SHP77 treated with DMSO at 0.1 percent for 48 hours (cell line): ENCODE results near the gene MPDU1.

Experiments used
- DNase-seq: peaks from one replicate; lab custom pipeline; 2025; lab: John Stamatoyannopoulos, UW

The MPDU1 gene

DNA sequence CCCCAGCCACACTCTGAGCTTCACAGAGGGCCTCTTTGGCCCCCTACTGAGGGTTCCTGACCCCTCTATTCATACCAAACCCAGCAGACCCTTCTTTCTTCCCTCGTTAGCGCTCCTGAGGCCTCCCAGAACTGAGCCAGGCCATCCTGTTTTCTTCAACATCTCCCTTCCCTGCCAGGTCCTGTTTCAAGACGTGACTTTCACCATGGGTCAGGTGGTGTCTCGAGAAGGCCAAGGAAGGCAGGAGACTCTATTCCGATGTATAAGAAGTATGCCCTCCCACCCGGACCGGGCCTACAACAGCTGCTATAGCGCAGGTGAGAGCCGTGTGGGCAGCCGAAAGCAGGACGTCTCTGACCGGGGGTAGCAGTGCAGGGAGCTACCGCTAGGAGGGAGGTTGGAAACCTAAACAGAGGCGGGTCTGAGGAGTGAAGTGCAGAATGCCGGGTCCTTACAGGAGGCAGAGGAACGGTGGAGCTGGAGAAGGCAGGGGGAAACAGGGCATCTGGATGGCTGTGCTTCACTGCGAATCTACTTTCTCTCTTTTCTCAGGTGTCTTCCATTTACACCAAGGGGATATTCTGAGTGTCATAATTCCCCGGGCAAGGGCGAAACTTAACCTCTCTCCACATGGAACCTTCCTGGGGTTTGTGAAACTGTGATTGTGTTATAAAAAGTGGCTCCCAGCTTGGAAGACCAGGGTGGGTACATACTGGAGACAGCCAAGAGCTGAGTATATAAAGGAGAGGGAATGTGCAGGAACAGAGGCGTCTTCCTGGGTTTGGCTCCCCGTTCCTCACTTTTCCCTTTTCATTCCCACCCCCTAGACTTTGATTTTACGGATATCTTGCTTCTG, 23.3 kb upstream of the MPDU1 start:
- DNase-seq = peak; percentile 77

GRCh38 chr17:7561028-7561575, 22.6 kb upstream of the MPDU1 start:
- peak; percentile 90 for DNase-seq

DNA sequence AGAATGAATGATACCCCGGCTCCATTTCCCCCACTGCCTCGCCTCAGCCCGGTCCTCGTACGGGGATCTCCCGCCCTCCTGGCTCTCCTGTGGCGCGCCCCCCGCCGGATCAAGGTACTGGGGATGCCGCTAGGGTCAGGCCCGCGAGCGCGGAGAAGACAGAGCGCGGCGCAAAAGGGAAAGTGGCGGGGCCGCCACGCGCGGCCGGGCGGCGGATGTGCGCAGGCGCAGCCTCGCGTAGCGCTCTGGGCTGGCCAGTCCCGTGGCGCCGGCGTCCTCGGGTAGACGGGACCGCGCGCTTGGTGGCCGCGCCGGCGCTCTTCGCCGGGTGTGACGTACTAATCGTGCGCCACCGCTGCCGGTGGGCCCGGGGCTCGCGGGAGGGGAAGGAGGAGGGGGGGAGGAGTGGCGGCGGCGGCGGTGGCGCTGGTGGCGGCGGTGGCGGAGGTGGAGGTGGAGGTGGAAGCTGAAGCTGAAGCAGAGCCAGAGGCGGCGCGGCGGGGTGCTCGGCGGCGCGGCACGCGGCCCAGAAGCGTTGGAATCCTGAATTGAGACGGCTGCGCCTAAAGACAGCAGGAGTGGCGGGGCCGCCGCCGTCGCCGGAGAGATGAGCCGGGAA, 22.0 kb upstream of the MPDU1 start, which contains the start of gene SENP3:
SENP3 (plus strand) TSS at position 331 of the 619 bp plus-strand sequence. CDS start 1,158 bp downstream, outside the sequence.
- DNase-seq = peak; percentile 76

DNA sequence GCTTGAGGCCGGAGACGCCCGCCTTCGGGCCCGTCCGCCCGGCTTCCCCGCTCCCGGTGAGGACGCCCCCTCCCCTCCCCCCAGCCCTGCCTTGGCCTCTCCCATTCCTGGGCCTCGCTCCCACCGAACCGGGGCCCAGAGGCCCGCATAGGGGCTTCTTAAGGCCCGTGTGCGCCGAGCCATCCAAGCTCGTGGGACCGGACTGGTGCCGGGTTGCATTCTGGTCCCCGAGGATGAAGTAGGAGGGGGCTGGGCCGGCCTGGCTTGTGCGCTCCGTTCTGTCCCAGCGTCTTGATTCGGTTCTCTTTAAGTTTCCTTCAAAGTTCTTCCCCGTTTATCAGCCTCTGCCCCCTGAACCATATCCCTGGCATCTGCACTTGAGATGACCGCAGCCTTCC, 21.4 kb upstream of the MPDU1 start:
- DNase-seq = no peak

GRCh38 chr17:7563115-7563869, 20.4 kb upstream of the MPDU1 start:
- no peak for DNase-seq

DNA sequence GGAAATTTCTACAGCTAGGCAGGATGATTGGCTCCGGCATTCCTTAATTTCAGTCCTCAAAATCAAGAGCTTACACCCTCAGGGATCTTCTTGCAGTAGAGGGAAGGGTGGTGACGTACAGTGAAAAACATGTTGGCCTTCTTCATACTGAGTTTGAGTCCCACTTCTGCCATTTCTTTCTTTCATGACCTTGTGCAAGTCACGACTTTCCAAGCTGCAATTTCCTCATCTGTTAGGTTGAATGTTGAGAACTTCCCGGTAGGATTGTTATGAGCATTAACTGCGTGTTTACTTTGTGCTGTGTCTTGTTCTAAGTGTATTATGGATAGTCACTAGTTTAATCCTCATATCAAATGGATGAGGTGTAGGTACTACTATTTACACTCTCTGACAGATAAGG, 14.1 kb upstream of the MPDU1 start:
- DNase-seq = no peak

DNA sequence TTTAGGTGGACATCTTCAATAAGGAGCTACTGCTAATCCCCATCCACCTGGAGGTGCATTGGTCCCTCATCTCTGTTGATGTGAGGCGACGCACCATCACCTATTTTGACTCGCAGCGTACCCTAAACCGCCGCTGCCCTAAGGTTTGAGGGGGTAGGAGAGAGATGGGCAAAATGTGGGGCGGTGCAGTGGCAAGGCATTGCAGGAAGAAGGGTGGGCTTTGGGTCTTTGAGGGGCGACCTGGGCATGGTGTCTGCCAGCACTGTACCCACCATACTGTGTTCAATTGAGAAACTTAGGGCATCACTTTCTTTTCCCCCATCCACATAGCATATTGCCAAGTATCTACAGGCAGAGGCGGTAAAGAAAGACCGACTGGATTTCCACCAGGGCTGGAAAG, 13.3 kb upstream of the MPDU1 start:
- no peak for DNase-seq

- DNase-seq = no peak
Measured at GRCh38 chr17:7572338-7572587, 11.4 kb upstream of the MPDU1 start.

DNA sequence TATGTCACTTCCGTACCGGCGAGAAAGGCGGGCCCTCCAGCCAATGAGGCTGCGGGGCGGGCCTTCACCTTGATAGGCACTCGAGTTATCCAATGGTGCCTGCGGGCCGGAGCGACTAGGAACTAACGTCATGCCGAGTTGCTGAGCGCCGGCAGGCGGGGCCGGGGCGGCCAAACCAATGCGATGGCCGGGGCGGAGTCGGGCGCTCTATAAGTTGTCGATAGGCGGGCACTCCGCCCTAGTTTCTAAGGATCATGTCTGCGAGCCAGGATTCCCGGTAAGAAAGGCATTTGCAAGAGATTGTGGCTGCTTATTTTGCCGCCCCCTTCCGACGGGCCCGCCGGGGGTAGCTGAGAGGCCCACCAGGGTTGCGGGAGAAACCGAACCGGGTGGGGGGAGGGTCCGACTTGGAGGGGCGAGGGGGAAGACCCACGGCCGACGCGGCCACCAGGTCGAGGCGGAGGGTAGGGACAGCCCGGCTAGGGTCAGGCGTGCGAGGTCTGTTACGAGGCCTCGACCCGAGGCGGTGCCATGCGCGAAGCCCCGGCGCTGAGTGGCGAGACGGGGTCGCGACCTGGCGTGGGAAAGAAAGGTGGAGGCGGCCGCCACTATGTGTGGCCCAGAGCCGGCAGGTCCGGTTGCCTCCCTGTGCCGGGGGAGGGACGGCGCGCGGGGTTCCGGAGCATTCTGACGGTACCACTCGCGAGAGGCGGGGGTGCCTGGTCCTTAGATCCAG, 10.9 kb upstream of the MPDU1 start:
- peak; percentile 99 for DNase-seq

GRCh38 chr17:7573324-7574080, 10.2 kb upstream of the MPDU1 start:
- peak; percentile 47 for DNase-seq

DNA sequence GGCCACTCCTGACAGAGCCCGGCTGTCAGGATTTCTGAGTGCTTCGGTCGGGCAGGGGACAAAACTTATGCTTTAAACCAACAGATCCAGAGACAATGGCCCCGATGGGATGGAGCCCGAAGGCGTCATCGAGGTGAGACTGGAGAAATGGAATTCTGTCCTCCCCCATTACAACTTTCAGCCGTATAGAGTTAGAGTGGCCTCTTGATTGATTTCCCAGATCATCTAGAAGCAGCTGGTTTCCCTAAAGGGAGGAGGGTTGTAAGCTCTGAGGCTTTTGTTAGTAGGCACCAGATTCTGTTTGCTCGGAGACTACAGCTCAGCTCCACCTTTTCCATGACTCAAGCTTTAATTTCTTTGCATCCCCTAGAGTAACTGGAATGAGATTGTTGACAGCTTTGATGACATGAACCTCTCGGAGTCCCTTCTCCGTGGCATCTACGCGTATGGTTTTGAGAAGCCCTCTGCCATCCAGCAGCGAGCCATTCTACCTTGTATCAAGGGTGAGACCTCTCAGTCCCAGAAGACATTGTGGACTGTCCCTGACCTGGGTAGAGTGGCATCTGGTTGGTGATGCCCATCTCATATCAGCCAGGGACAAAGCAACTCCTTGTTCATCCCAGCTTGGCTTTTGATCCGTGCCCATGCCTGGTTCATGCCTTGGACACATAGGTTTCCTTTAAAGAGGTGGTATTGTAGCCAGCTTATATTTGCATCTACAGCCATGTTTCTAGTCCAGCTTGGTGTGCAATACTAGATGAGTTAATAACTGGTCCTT, 9.3 kb upstream of the MPDU1 start:
- DNase-seq = no peak

GRCh38 chr17:7575481-7575883, 8.2 kb upstream of the MPDU1 start:
- DNase-seq = no peak

GRCh38 chr17:7575959-7576358, 7.7 kb upstream of the MPDU1 start:
- DNase-seq = no peak

DNA sequence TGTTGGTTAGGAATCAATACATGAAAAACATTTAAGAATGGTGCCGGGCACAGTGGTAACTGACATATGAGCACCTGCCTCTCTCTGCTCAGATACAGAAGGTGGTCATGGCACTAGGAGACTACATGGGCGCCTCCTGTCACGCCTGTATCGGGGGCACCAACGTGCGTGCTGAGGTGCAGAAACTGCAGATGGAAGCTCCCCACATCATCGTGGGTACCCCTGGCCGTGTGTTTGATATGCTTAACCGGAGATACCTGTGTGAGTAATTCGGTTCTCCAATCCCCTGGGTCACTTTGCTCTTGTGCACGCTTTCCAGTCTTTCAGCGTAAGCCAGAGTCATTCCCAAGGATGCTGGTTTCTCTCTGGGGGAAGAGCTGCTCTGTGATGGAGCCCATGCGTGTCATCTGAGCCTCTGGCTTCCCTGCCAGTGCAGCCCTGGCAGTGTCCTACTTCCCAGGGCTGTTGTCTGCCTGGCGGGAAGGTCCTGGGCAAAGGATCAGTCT, 7.2 kb upstream of the MPDU1 start:
- DNase-seq = no peak

GRCh38 chr17:7577327-7578199, 6.1 kb upstream of the MPDU1 start:
- DNase-seq = no peak

DNA sequence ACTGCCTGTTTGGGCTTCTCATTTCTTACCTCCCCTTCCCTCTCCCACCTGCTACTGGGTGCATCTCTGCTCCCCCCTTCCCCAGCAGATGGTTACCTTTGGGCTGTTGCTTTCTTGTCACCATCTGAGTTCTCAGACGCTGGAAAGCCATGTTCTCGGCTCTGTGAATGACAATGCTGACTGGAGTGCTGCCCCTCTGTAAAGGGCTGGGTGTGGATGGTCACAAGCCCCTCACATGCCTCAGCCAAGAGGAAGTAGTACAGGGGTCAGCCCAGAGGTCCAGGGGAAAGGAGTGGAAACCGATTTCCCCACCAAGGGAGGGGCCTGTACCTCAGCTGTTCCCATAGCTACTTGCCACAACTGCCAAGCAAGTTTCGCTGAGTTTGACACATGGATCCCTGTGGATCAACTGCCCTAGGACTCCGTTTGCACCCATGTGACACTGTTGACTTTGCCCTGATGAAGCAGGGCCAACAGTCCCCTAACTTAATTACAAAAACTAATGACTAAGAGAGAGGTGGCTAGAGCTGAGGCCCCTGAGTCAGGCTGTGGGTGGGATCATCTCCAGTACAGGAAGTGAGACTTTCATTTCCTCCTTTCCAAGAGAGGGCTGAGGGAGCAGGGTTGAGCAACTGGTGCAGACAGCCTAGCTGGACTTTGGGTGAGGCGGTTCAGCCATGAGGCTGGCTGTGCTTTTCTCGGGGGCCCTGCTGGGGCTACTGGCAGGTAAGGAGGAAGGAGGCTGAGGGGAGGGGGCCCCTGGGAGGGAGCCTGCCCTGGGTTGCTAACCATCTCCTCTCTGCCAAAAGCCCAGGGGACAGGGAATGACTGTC, 4.4 kb upstream of the MPDU1 start, which contains the start of gene CD68:
CD68 (plus strand) TSS at position 638 of the 833 bp plus-strand sequence; CDS start at position 678, 40 bp downstream.
- no peak for DNase-seq

DNA sequence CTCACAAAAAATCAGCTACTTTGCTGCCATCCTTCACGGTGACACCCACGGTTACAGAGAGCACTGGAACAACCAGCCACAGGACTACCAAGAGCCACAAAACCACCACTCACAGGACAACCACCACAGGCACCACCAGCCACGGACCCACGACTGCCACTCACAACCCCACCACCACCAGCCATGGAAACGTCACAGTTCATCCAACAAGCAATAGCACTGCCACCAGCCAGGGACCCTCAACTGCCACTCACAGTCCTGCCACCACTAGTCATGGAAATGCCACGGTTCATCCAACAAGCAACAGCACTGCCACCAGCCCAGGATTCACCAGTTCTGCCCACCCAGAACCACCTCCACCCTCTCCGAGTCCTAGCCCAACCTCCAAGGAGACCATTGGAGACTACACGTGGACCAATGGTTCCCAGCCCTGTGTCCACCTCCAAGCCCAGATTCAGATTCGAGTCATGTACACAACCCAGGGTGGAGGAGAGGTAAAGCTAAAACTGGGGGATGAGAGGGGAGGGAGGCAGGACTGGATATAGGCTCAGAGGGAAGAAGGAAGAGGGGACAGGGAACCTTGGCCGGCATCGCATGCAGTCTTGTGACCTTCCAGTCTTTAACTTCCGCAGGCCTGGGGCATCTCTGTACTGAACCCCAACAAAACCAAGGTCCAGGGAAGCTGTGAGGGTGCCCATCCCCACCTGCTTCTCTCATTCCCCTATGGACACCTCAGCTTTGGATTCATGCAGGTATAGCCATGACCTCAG, 3.6 kb upstream of the MPDU1 start:
- DNase-seq = no peak
